ENCODE measurements around the gene PTEN.

The PTEN gene

DNA sequence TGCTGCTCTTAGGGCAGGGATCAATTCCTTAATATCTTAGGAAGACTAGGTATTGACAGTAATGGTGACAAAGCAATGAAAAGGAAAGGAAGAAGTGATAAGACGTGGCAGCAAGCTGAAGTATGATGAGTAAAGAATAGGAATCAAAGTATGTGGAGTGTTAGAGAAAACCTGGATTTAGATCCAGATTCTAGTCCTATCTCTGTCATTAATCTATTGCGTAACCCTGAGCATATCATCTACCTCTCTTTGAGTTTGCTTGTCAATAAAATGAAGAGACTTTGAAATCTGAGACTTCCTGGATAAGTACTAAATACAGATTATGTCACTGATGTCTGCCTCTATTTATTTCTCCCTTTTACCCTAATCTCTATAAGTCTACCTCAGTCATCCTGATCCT is 89.2 kb downstream of the PTEN start:
- H3K4me1 ChIP-seq (ENCODE audit: insufficient read depth, low read length, severe bottlenecking) = no peaks in the 10 kb centered on the region
- H3K27me3 ChIP-seq (ENCODE audit: insufficient read depth, low read length) = no peaks in the 10 kb centered on the region
- H4K20me1 ChIP-seq (ENCODE audit: insufficient read depth, low read length) = no peaks in the 10 kb centered on the region
- H3K9me2 ChIP-seq (ENCODE audit: low read depth, low read length) = no peaks in the 10 kb centered on the region
- no peaks in the 10 kb centered on the region for H3K9me3 ChIP-seq (ENCODE audit: low read length)
- TF ChIP-seq EZH2 (IDR thresholded peaks at IDR 0.05; ENCODE audit: borderline replicate concordance, low read length) = no peak
- TF ChIP-seq, protein P1, sequence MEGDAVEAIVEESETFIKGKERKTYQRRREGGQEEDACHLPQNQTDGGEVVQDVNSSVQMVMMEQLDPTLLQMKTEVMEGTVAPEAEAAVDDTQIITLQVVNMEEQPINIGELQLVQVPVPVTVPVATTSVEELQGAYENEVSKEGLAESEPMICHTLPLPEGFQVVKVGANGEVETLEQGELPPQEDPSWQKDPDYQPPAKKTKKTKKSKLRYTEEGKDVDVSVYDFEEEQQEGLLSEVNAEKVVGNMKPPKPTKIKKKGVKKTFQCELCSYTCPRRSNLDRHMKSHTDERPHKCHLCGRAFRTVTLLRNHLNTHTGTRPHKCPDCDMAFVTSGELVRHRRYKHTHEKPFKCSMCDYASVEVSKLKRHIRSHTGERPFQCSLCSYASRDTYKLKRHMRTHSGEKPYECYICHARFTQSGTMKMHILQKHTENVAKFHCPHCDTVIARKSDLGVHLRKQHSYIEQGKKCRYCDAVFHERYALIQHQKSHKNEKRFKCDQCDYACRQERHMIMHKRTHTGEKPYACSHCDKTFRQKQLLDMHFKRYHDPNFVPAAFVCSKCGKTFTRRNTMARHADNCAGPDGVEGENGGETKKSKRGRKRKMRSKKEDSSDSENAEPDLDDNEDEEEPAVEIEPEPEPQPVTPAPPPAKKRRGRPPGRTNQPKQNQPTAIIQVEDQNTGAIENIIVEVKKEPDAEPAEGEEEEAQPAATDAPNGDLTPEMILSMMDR (IDR thresholded peaks at IDR 0.05; ENCODE audit: low read length) = no peak
- no peak overlapping the region for H2AFZ ChIP-seq (ENCODE audit: low read length)
- no peaks in the 10 kb centered on the region for H3K79me2 ChIP-seq (ENCODE audit: insufficient read depth, low read length)
- no peak overlapping the region for H3K9ac ChIP-seq (ENCODE audit: low read length)
- no peak overlapping the region for H3K27ac ChIP-seq (ENCODE audit: low read depth, low read length, poor library complexity, severe bottlenecking)
- H3K36me3 ChIP-seq (ENCODE audit: insufficient read depth, low read length) = no peaks in the 10 kb centered on the region
- no peak overlapping the region for H3K4me3 ChIP-seq (ENCODE audit: low read depth, low read length, poor library complexity, severe bottlenecking)
- no peak overlapping the region for H3K4me2 ChIP-seq (ENCODE audit: low read length)
- H3F3A ChIP-seq (ENCODE audit: insufficient read depth, low read length) = no peaks in the 10 kb centered on the region

DNA sequence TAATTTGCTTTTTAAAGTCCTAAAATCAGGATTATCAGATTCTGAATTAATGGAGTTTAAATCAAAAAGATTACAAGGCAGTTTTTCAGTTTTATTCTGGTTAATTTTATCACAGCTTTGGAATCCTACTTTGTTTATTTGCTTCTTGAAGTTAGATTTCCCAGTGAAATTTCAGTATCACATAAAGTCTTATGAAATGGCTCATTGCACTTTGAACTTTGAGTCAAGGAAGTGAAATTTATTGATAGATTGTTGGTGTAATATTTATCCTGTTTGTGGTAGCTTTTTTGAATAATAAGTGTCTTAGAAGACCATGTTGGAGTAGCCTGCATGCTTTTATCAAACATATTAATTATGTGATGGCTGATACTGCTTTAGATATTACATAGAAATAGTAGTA is 92.6 kb downstream of the PTEN start:
- Histone ChIP-seq H3F3A (ENCODE audit: insufficient read depth, low read length) (no peaks in the 10 kb centered on the region), H3K4me2 (ENCODE audit: low read length) (no peak overlapping the region), H3K9me2 (ENCODE audit: low read depth, low read length) (no peaks in the 10 kb centered on the region), H3K27me3 (ENCODE audit: insufficient read depth, low read length) (no peaks in the 10 kb centered on the region), H3K36me3 (ENCODE audit: insufficient read depth, low read length) (no peaks in the 10 kb centered on the region), H3K4me3 (ENCODE audit: low read depth, low read length, poor library complexity, severe bottlenecking) (no peak overlapping the region), H3K9me3 (ENCODE audit: low read length) (no peaks in the 10 kb centered on the region), H4K20me1 (ENCODE audit: insufficient read depth, low read length) (no peaks in the 10 kb centered on the region), H3K9ac (ENCODE audit: low read length) (no peak overlapping the region), H3K79me2 (ENCODE audit: insufficient read depth, low read length) (no peaks in the 10 kb centered on the region), H3K4me1 (ENCODE audit: insufficient read depth, low read length, severe bottlenecking) (no peaks in the 10 kb centered on the region), H2AFZ (ENCODE audit: low read length) (no peak overlapping the region), H3K27ac (ENCODE audit: low read depth, low read length, poor library complexity, severe bottlenecking) (no peak overlapping the region)
- no peak for TF ChIP-seq EZH2 (IDR thresholded peaks at IDR 0.05; ENCODE audit: borderline replicate concordance, low read length)
- TF ChIP-seq, protein P1 (IDR thresholded peaks at IDR 0.05; ENCODE audit: low read length) = no peak

DNA sequence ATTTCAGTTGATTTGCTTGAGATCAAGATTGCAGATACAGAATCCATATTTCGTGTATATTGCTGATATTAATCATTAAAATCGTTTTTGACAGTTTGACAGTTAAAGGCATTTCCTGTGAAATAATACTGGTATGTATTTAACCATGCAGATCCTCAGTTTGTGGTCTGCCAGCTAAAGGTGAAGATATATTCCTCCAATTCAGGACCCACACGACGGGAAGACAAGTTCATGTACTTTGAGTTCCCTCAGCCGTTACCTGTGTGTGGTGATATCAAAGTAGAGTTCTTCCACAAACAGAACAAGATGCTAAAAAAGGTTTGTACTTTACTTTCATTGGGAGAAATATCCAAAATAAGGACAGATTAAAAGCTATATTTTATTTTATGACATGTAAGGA is 94.3 kb downstream of the PTEN start:
- no peaks in the 10 kb centered on the region for H3K36me3 ChIP-seq (ENCODE audit: insufficient read depth, low read length)
- H4K20me1 ChIP-seq (ENCODE audit: insufficient read depth, low read length) = no peaks in the 10 kb centered on the region
- H3K27me3 ChIP-seq (ENCODE audit: insufficient read depth, low read length) = no peaks in the 10 kb centered on the region
- H2AFZ ChIP-seq (ENCODE audit: low read length) = no peak overlapping the region
- no peak overlapping the region for H3K4me2 ChIP-seq (ENCODE audit: low read length)
- no peaks in the 10 kb centered on the region for H3K9me3 ChIP-seq (ENCODE audit: low read length)
- no peaks in the 10 kb centered on the region for H3K79me2 ChIP-seq (ENCODE audit: insufficient read depth, low read length)
- no peaks in the 10 kb centered on the region for H3F3A ChIP-seq (ENCODE audit: insufficient read depth, low read length)
- no peak overlapping the region for H3K9ac ChIP-seq (ENCODE audit: low read length)
- no peak overlapping the region for H3K4me3 ChIP-seq (ENCODE audit: low read depth, low read length, poor library complexity, severe bottlenecking)
- no peaks in the 10 kb centered on the region for H3K4me1 ChIP-seq (ENCODE audit: insufficient read depth, low read length, severe bottlenecking)
- H3K27ac ChIP-seq (ENCODE audit: low read depth, low read length, poor library complexity, severe bottlenecking) = no peak overlapping the region
- TF ChIP-seq, protein P1 (IDR thresholded peaks at IDR 0.05; ENCODE audit: low read length) = no peak
- H3K9me2 ChIP-seq (ENCODE audit: low read depth, low read length) = no peaks in the 10 kb centered on the region

Data from OCI-LY1 (cell line).